NCI-H1436 (cell line): ENCODE results near the gene PNMA1.

ENCODE experiments used
- DNase-seq: peaks from one replicate; lab custom pipeline; 2025; lab: John Stamatoyannopoulos, UW

The PNMA1 gene

GRCh38 chr14:73713803-73714655 is at the start of gene PNMA1:
TSS of gene PNMA1 (minus strand) at chr14:73714384. CDS start at chr14:73713639, 745 bp downstream.
- DNase-seq, result peak; percentile 85

- DNase-seq, result no peak
Observed at GRCh38 chr14:73763396-73763795, 49.2 kb upstream of the PNMA1 start.

- DNase-seq, result no peak
Observed at GRCh38 chr14:73762375-73762822, 48.2 kb upstream of the PNMA1 start.

- DNase-seq, result no peak
Observed at GRCh38 chr14:73761618-73762355, 47.6 kb upstream of the PNMA1 start.

GRCh38 chr14:73760598-73761586 is 46.7 kb upstream of the PNMA1 start:
- no peak for DNase-seq

- DNase-seq, result peak; percentile 82
Observed at GRCh38 chr14:73759714-73760597, 45.8 kb upstream of the PNMA1 start.

- peak; percentile 32 for DNase-seq
Observed at GRCh38 chr14:73759183-73759713, 45.1 kb upstream of the PNMA1 start.

GRCh38 chr14:73758392-73759182 is 44.4 kb upstream of the PNMA1 start:
- DNase-seq, result peak; percentile 78

- DNase-seq, result no peak
Observed at GRCh38 chr14:73757876-73758391, 43.8 kb upstream of the PNMA1 start.

GRCh38 chr14:73757381-73757780 is 43.2 kb upstream of the PNMA1 start:
- DNase-seq, result no peak

GRCh38 chr14:73755434-73756014 is 41.3 kb upstream of the PNMA1 start:
- no peak for DNase-seq

- no peak for DNase-seq
Observed at GRCh38 chr14:73754911-73755360, 40.8 kb upstream of the PNMA1 start.

- DNase-seq, result no peak
Observed at GRCh38 chr14:73753887-73754795, 40.0 kb upstream of the PNMA1 start.

- no peak for DNase-seq
Observed at GRCh38 chr14:73753124-73753886, 39.1 kb upstream of the PNMA1 start.

- no peak for DNase-seq
Observed at GRCh38 chr14:73752297-73752992, 38.3 kb upstream of the PNMA1 start.

- DNase-seq, result no peak
Observed at GRCh38 chr14:73751157-73751691, 37.0 kb upstream of the PNMA1 start.
